GM13977 (cell line): Measurements from ENCODE around the gene PCSK1.

Experiments used
- DNase-seq: peaks from one replicate; pipeline ENCODE4 v3.0.0; 2012; ENCODE audit warnings: low spot score
- CTCF ChIP-seq: IDR thresholded peaks from 2 replicates; pipeline ENCODE4 v1.5.1; 2012; ENCODE audit warnings: mild to moderate bottlenecking, control low read depth; ENCODE audit not compliant: insufficient read depth; ENCODE audit errors: extremely low read depth, missing control alignments
- in situ Hi-C: fragments of 300-500 bp; cut with MboI; formaldehyde crosslinking; loops from one replicate; pipeline ENCODE4 v1.12.0; 2022; ENCODE audit warnings: low sequenced_read_pairs, low pct_unique_long_range_greater_than_20kb, mixed read lengths, inconsistent platforms; ENCODE audit not compliant: unreplicated experiment

The PCSK1 gene

GRCh38 chr5:96381526-96381925 is 51.5 kb downstream of the PCSK1 start:
- in situ Hi-C loops, result no loop called here
- DNase-seq, result no peak
- TF ChIP-seq CTCF, result peak; percentile 22

GRCh38 chr5:96379896-96380295 is 53.2 kb downstream of the PCSK1 start:
- TF ChIP-seq CTCF, result no peak
- in situ Hi-C loops, result no loop called here
- no peak for DNase-seq

GRCh38 chr5:96377597-96377996 is 55.5 kb downstream of the PCSK1 start:
- in situ Hi-C loops, result no loop called here
- TF ChIP-seq CTCF, result no peak
- no peak for DNase-seq

- TF ChIP-seq CTCF, result no peak
- in situ Hi-C loops, result no loop called here
- DNase-seq, result no peak
Observed at GRCh38 chr5:96377167-96377566, 55.9 kb downstream of the PCSK1 start.

- TF ChIP-seq CTCF, result no peak
- no peak for DNase-seq
- in situ Hi-C loops, result no loop called here
Observed at GRCh38 chr5:96374653-96375052, 58.4 kb downstream of the PCSK1 start.

GRCh38 chr5:96373381-96373733 is 59.7 kb downstream of the PCSK1 start:
- in situ Hi-C loops, result no loop called here
- no peak for TF ChIP-seq CTCF
- no peak for DNase-seq
